CMK (cell line): ENCODE data around the gene ANKRD11.
"Not testable (repeated sequence)": the region's sequence is repeated elsewhere in the genome, so short reads cannot be mapped to it uniquely, and the experiment has no call there.

ENCODE experiments used
- DNase-seq: peaks from one replicate; pipeline ENCODE4 v3.0.0-alpha.2; 2010; ENCODE audit warnings: low read depth

ANKRD11 gene

DNA sequence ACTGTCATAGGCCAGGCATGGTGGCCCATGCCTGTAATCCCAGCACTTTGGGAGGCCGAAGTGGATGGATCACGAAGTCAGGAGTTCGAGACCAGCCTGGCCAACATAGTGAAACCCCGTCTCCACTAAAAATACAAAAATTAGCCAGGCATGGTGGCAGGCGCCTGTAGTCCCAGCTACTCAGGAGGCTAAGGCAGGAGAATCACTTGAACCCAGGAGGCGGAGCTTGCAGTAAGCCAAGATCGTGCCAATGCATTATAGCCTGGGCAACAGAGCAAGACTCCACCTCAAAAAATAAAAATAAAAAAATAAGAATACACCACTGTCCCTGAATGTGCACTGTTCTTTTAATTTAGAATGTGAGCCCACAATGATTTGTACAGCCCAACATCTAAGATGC lies 61.8 kb downstream of the ANKRD11 start:
- not testable (repeated sequence) for DNase-seq

DNA sequence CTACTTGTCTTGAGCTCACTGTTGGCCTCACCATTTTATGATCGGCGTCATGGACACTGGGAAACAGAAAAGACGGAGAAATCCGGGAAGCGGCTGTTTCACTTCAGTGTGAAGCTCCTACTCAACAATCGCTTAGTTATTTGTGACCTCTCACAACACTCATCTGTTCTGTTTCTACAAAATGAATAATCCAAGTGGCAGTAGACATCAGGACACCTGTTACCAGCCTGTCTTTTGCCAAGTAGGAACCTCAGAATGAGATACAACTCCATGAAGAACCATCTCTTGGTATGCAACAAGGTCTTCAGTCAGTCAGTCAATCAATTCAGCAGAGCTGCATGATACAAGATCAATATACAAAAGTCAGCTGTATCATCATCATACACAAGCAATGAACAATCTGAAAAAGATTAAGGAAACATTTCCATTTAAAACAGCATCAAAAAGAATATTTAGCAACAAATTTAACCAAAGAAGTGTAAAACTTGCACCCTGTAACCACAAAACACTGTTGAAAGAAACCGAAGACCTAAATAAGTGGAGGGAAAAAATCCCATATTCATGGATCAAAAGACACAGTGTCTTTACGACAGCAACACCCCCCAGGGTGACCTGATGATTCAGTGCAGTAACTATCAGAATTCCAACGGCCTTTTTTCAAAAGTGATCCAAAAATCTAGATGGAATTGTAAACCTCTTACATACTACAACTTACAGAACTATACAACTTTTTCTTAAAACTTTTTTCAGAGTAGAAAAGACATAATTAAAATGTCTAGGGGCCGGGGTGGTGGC lies 63.4 kb downstream of the ANKRD11 start:
- no peak for DNase-seq

DNA sequence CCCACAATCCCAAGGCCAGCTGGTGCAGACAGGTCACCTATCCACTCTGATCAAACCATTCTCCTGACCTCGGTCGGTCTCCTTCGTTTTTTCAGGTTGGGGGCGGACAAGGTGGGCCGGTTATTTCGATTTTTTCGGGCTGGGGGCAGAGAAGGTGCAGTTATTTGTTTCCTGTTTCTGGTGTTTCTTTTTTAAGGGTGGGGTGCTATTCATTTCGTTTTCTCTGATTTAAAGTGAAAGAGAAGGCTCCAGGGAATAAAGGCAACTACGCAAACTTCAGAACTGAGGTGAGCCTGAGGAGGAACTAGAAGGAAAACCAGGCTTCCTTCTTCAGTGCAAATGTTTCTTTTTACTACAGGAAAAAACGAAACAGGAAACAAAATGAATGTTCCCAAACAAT lies 64.8 kb downstream of the ANKRD11 start:
- DNase-seq: no peak

DNA sequence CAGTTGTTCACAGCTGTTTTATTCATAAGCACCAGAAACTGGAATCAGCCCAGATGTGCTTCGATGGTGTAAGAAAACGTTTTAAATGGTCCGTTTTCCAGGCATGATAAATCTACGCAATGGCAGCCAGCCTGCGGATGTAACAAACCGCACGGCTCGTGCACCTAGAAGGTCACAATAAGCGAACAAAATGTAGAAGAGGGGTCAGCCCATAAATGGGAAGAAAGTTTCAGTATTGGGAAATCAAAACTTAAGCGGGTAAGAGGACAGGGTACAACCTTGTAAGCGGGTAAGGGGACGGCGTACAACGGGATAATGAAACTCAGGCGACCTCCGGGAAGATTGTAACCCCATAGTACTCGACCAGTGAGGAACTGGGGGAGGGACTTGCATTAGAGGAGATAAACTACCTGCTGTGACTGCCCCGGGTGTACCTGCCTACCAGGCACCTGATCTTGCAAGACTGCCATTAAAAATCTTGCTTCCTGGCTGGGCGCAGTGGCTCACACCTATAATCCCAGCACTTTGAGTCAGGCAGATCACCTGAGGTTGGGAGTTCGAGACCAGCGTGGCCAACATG lies 66.6 kb downstream of the ANKRD11 start:
- no peak for DNase-seq

DNA sequence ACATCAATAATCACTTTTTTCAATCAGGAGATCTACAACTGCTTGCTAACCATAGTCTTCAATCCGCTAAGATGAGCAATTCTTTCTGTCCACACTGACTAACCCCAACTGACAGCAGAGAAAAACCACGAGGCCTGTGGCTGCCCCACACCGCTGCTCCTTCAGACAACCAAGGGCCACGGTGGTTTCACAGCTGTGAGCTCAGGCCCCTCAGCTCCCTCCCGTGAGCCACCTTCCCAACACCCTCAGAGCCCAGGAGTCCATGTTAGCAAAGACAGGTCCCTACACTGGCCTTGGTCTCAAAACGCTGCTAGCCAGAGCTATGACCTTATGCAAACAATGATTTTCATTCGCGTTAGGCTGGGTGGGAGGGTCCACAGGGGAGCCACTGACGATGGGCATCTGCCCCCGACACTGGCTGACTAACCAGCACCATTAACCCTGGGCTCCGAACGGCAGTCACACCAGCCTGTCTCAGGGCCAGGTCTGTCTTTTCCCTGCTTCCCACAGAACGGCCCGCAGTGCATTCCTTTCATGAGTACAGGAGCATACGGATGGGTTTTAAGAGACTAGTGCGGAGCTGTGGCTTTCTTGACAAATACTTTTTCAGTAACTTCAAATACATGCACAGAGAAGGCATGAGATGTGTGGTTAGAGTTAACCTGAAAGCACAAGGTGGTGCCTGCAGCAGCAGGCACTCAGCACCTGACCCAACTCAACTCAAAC lies 67.3 kb downstream of the ANKRD11 start:
- DNase-seq: no peak

DNA sequence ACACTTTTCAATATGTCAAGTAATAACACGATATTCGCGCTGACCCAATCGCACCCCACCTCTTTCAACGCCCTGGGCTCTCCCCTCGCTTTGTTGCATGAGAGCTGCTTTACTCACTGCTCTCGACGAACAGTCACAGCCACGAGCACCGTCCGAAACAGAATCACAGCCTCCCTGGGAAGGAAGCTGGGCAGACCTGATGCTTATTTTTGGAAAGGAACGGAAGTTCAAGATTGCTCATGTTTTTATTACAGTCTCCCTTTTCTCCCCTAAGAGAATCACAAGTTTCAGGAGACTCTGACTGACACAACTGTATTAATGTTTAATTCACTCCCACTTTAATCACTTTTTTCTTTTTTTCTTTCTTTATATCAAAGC lies 67.8 kb downstream of the ANKRD11 start:
- no peak for DNase-seq

DNA sequence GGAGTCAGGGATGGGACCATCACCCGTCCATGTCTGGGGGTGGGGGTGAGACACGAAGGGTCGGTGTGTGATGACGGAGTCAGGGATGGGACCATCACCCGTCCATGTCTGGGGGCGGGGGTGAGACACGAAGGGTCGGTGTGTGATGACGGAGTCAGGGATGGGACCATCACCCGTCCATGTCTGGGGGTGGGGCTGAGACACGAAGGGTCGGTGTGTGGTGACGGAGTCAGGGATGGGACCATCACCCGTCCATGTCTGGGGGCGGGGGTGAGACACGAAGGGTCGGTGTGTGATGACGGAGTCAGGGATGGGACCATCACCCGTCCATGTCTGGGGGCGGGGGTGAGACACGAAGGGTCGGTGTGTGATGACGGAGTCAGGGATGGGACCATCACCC lies 69.1 kb downstream of the ANKRD11 start:
- DNase-seq: not testable (repeated sequence)

DNA sequence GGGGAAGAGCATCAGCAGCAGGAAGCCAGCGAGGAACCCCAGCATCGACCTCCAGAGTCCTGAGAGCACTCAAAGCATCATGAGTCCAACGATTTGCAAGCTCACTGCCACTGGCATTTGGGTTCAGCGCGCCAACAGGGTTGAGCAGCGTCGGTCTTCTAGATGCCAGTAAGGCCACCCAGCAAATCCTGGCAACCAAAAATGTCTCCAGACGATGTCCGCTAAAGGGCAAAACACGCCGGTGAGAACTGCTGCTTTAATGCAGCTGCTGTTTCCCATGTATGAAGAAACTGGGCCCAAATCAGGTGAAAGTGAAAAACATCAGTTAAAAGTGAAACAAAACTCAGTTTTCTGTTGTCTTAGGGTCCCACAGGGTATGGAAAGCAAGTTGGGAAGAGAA lies 70.2 kb downstream of the ANKRD11 start:
- no peak for DNase-seq

DNA sequence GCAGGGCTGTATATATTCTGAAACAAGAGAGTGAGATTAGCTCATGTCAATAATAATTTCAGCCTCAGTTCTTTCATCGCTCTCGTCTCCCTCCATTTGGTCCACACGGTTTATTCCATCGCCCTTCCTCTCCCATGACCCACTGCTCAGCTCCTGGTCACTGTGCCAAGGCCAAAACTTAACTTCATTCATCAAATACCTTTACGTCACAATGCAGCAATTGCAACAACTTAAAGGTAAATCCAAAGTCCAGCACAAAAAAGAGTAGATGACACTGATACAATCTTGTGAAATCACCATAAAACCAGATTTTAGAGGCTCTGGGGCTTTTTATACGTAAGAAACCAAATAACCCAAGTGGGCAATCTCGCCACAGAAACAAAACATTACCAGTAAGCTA lies 72.0 kb downstream of the ANKRD11 start:
- DNase-seq: no peak

DNA sequence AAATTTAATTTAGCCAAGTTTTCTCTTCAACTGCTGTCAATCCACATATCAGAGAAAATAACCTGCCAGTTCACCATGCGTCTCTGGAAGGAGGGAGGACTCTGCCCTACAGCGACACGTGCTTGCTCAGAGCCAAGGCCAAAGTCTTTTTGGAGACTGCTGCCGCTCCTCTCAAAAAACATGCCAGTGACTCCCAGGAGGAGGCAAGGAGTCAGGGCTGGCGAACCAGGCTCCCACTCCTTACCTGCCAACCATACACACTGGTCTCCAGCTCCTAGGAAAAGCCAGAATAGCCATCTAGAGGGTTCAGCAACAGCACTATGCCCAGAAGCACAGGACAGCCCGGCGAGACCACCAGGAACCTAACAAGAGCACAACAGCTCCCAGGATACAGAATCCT lies 73.0 kb downstream of the ANKRD11 start:
- DNase-seq: no peak

DNA sequence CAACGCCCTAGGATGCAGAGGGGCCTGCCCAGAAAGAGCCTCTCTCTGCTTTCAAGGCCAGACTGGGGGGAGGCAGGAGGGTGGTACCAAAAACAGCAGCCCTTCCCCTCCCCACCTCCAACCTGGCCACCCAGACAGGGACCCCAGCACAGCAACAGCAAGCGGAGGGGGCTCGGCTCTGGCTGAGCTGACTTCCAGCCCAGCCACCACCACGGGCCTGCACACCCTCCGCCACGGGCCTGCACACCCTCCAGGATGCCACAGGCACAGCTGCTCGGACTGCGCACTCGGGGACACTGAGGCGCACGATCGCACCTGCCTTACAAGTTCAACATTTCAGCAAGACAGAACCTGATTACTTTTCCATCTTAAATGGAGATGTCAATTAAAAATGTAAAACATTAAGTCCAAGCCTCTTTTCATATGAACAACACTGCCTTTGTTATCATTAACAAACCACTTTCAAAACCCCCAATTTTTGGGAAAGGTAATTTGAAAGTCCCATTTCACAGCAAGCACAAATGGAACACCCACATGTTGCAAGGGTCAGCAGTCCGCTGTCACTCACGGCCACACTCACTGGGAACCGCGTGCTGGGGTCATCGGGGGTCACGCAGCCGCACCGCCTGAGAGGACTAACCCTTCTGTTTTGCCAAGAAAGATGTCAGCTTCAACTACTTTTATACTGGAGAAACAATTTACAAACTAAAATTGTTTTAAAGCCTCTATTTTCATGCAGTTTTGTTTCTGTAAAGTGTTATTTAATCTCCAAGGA lies 76.4 kb downstream of the ANKRD11 start:
- DNase-seq: no peak

DNA sequence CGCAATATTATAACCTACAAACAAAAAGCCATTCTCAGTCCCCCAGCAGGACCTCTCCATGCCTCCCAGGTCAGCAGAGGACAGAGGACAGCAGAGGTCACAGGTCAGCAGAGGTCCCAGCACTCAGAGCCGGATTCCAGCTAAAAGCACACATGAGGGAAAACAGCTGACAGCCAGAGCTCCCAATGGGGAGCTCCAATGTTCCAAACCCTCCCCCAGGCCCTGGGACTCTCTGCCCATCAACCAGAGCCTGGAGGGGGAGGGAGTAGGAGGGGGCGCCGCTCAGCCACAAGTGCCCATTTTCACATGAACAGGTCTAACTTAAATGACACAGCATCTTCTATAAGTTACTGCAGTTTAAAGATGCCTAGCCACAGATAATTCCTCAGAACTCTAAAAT lies 77.5 kb downstream of the ANKRD11 start:
- no peak for DNase-seq

DNA sequence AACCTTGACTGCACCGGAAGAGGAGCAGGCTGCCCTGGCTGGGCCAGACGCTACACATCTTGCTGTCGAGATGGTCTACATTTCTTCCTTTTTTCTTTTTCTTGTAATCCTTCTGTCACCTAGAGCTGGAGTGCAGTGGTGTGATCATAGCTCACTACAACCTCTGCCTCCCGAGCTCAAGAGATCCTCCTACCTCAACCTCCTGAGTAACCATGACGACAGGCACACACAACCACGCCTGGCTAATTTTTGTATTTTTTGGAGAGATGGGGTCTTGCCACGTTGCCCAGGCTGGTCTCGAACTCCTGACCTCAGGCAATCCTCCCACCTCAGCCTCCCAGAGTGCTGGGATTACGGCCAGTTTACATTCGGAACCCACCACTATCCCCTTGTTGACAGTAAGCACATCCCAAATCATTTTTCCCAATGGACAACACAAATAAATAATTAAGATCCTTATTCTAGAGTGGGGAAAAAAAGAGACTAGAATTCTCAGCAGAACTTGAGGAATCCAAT lies 79.0 kb downstream of the ANKRD11 start:
- no peak for DNase-seq

DNA sequence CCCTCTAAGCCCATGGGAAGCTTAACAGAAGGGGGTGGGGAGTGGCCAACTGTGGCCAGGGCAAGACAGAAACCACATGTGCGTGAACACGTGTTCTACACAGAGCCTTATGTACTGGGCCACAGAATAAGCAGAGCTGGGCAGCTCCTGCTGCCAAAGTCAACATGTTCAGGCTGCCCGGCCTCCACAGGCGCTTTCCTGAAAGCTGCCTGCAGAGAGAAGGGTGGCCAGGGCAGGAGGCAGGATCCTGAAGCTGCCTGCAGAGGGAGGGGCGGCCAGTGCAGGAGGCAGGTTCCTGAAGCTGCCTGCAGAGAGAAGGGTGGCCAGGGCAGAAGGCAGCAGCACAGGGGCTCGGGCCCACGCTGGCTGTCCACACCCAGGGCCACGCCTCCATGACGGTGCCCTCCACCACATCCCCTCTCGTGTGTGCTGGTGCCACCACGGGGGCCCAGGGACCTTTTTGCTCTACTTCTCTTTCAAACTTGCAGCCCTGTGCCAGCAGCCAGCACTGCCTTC lies 79.5 kb downstream of the ANKRD11 start:
- no peak for DNase-seq

DNA sequence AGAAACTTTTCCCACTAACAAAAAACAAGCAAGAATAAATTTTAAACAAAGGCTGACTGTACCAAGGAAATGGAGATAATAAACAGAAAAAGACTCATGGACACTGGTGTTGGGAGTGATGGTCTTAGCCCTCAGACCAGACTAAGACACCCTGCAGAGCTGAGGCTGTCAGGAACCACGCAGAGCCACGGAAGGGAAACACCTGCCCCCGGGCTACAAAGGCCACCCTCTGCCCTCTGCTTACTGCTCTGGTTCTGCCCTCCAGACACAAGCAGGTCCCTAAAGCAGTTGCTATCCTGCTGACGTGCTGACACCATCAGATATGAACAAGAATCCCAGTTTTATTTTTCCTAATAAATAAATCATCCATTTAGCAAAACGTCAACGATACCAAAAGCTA lies 80.0 kb downstream of the ANKRD11 start:
- no peak for DNase-seq

DNA sequence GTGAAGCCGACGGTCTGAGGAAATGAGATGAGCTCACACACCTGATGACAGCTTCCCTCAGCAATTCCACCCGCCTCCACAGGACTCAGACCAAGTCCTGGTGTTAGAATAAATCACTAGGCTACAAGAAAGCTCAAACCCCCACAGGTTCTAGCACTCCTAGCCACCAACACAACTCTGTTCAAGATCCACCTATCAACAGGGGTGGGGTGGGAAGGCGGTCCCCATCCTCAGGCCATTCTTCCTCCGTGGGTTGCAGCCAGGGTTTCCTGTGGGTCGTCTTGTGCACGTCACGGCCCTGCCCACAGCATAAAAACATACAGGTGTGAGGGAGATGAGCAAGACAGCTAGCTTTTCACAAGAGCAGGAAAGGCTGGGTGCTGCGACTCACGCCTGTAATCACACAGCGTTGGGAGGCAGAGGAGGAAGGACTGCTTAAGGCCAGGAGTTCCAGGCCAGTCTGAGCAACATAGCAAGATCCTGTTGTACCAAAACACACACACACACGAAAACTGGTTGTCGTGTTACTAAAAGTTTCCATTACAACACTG lies 81.1 kb downstream of the ANKRD11 start:
- no peak for DNase-seq

DNA sequence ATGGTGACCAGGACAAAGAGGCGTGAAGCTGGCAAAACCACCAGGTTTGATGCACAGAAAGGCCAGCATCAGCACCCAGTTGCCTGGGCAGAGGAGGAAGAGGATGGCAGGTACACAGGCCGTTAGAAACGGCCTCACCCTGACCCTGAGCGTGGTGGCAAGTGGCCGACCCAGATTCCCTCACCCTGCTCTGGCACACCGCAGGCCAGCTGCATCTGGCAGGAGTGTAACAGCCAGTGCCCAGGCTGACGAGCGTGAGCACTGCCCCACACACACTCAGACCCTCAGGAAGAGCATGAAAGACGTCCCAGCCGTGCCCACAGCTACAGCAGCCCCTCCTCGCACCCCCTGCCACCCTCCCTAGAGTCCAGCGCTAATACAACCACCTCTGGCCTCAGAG lies 82.0 kb downstream of the ANKRD11 start:
- DNase-seq: no peak

DNA sequence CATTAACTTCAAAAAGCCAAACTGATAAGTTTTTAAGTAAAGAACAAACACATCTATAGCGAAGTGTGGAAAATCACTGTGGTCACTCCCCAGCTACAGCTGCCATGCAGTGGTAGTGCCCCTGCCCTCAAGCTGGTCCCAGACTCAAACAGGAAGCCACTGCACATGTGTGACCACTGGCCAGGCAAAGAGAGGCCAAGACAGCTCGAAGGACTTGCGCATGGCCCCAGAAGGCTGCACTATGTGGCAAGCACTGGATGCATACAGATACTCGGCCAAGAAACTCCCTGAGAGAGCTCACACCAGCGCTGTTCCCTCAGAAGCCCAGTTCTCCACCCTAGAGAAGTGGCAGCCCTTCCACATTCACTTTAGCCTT lies 82.4 kb downstream of the ANKRD11 start:
- no peak for DNase-seq

DNA sequence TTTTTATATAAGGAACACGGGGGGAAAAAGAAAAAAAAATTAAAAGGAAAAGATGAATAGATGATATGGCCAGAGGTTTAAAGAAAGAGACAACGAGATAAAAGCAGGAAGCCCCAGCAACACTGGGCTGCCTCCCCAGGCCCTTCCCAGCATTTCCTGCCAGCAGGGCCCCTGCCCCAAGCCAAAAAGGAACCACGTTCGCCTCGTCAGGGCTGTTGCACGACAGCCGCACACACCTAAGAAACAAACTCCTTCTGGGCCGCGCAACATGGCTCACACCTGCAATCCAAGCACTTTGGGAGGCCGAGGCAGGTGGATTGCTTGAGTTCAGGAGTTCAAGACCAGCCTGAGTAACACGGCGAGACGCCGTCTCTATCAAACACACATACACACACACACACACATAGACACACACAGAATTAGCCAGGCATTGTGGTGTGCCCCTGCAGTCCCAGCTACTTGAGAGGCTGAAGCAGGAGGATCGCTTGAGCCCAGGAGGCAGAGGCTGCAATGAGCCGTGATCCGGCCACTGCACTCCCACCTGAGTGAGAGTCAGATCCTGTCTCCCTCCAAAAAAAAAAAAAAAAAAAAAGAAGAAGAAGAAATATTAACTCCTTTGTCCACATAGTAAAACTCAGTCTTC lies 83.0 kb downstream of the ANKRD11 start:
- no peak for DNase-seq

DNA sequence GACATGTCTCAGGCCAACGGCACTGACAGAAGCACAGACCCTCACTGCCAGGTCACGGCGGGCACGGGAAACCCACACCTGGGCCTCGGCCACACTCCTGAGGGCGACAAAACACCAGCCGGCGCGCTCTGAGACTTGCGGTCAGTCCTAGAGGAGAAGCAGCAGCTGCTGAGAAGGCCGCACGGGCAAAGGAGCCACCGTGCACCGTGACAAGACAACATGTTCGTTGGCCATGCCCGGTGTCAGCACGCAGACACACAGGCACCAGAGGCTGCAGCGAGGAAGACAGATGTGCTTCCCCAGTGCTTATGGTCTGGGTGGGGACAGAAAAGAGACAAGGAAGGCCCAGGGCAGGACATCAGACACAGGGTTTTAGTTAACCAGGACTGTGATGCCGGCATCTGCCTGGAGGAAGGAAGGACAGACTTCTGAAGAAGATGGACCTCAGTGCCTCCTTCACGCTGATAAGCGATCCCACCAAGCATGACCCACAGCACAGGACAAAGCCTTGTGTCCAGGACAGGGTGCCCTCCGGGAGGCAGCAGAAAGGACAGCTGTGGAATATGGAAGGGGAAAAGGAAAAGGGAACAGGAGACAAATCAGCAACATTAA lies 84.0 kb downstream of the ANKRD11 start:
- no peak for DNase-seq

DNA sequence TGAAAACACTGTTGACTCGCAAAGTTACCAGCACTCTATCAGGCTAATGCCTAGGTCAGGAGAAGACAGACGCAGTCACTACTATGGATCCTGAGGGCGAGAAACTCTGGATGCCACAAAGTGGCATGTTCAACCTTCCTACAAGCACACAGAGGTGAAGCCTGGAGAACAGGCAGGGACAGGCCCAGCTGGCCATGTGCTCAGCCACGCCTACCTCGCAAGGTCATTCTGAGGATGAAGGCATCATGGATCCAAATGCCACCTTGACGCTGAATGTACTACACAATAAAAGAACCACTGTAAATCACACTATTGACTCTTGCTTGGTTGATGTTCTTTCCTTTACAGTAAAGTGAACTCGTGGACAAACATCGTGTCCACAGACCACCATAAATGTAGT lies 85.8 kb downstream of the ANKRD11 start:
- no peak for DNase-seq
